HCT116 (cell line): ENCODE measurements around the gene CERS6. TPM values are rescaled to one million over a fixed set of nuclear protein-coding genes. Genes with fewer than 3 reads are reported as not detected.

Source experiments
- ATAC-seq: fragments of 200-7000 bp; cut with Tn5 transposase; 2 replicates; pipeline ENCODE4 v1.9.1; 2020; ENCODE audit warnings: mild to moderate bottlenecking, moderate library complexity
- BruUV-seq: library from RNA; stranded (reverse); fragments of 400-500 nt; replicated peaks from 2 replicates; lab custom pipeline; 2021; lab: Mats Ljungman, UMichigan
- CTCF ChIA-PET: fragments of 300-600 bp; sonication (Branson Sonifier 250); formaldehyde crosslinking; loops from one replicate; lab custom pipeline; 2021; ENCODE audit warnings: antibody characterized with exemption; lab: Charles Lee
- POLR2A ChIA-PET: fragments of 300-600, 350-600 bp; sonication (Branson Sonifier 250); formaldehyde crosslinking; loops from one replicate; lab custom pipeline; 2021; ENCODE audit warnings: antibody characterized with exemption; lab: Charles Lee
- RAD21 ChIA-PET, 2 experiments: fragments of 300-600 bp; sonication (Branson Sonifier 250); formaldehyde crosslinking; loops; one replicate each; lab custom pipeline; 2023; ENCODE audit warnings: low total read pairs in 2 of 2; ENCODE audit not compliant: uncharacterized antibody in 2 of 2, unreplicated experiment in 2 of 2, low non-redundant PET in 1 of 2; lab: Charles Lee
- DNase-seq: peaks from one replicate; pipeline ENCODE4 v3.0.0-alpha.2; 2010; ENCODE audit warnings: low read depth, low spot score
- H2AFZ ChIP-seq: fragments of 200-600 bp; shearing (Covaris generic), sonication (generic); 2 replicates; pipeline ENCODE4 v1.6.1; 2017; ENCODE audit warnings: low read depth, mixed run types, mixed read lengths, antibody characterized with exemption, low read length; ENCODE audit not compliant: poor library complexity, severe bottlenecking
- H3K27ac ChIP-seq: 2 replicates; pipeline ENCODE4 v1.5.1; 2012; ENCODE audit warnings: low read depth, low read length
- H3K27me3 ChIP-seq: fragments of 200-600 bp; sonication (generic); 2 replicates; pipeline ENCODE4 v1.6.1; 2016; ENCODE audit warnings: mixed run types, low read length, mixed read lengths; ENCODE audit not compliant: insufficient read depth
- H3K36me3 ChIP-seq, 2 experiments: fragments of 200-500 bp in 1 of 2; fragments of 200-600 bp in 1 of 2; sonication (Bioruptor generic) in 1 of 2; sonication (generic) in 1 of 2; 2 replicates each; pipeline versions ENCODE4 v1.5.1 to v1.6.1; 2014 to 2016; ENCODE audit warnings: low read length in 2 of 2, inconsistent platforms in 1 of 2, mixed read lengths in 1 of 2, mixed run types in 1 of 2; ENCODE audit not compliant: insufficient read depth in 2 of 2, control insufficient read depth in 1 of 2
- H3K4me1 ChIP-seq, 2 experiments: fragments of 200-600 bp in 1 of 2; sonication (generic) in 1 of 2; 2 replicates each; pipeline versions ENCODE4 v1.5.1 to v1.6.1; 2012 to 2017; ENCODE audit warnings: low read length in 2 of 2, inconsistent platforms in 1 of 2, mild to moderate bottlenecking in 1 of 2, mixed read lengths in 1 of 2, mixed run types in 1 of 2, moderate library complexity in 1 of 2; ENCODE audit not compliant: insufficient read depth in 2 of 2, control insufficient read depth in 1 of 2
- H3K4me2 ChIP-seq: fragments of 200-600 bp; sonication (generic); 2 replicates; pipeline ENCODE4 v1.6.1; 2017; ENCODE audit warnings: mixed run types, low read length, mixed read lengths
- H3K4me3 ChIP-seq, 2 experiments: fragments of 200-600 bp in 1 of 2; sonication (generic) in 1 of 2; replicated peaks in 1 of 2; 2 replicates each; pipeline ENCODE4 v1.5.1; 2011 to 2016; ENCODE audit warnings: low read length in 2 of 2, control low read depth in 1 of 2, low read depth in 1 of 2, mild to moderate bottlenecking in 1 of 2, mixed read lengths in 1 of 2, mixed run types in 1 of 2
- H3K79me2 ChIP-seq: fragments of 200-600 bp; sonication (generic); 2 replicates; pipeline ENCODE4 v1.6.1; 2017; ENCODE audit warnings: mild to moderate bottlenecking, mixed run types, low read length, moderate library complexity, mixed read lengths; ENCODE audit not compliant: insufficient read depth
- H3K9ac ChIP-seq: fragments of 200-600 bp; sonication (generic); 2 replicates; pipeline ENCODE4 v1.6.1; 2016; ENCODE audit warnings: low read length, mixed read lengths
- H3K9me2 ChIP-seq: fragments of 200-600 bp; sonication (generic), shearing (Covaris generic); 2 replicates; pipeline ENCODE4 v1.6.1; 2017; ENCODE audit warnings: mixed run types, mild to moderate bottlenecking, moderate library complexity; ENCODE audit not compliant: insufficient read depth
- H3K9me3 ChIP-seq, 2 experiments: fragments of 200-500 bp in 1 of 2; fragments of 200-600 bp in 1 of 2; sonication (Bioruptor generic) in 1 of 2; sonication (generic) in 1 of 2; 2 replicates each; pipeline ENCODE4 v1.6.1; 2014 to 2017; ENCODE audit warnings: low read length in 2 of 2, mixed read lengths in 2 of 2, inconsistent platforms in 1 of 2, low read depth in 1 of 2, mild to moderate bottlenecking in 1 of 2, mixed run types in 1 of 2, moderate library complexity in 1 of 2; ENCODE audit not compliant: control insufficient read depth in 1 of 2, insufficient read depth in 1 of 2
- H4K20me1 ChIP-seq: fragments of 200-600 bp; sonication (generic), shearing (Covaris generic); 2 replicates; pipeline ENCODE4 v1.6.1; 2017; ENCODE audit warnings: mixed run types, mild to moderate bottlenecking, moderate library complexity; ENCODE audit not compliant: insufficient read depth
- ELF1 ChIP-seq: IDR thresholded peaks from 2 replicates; pipeline ENCODE4 v1.6.1; 2012; ENCODE audit warnings: low read depth, borderline replicate concordance
- EZH2 ChIP-seq: fragments of 200-600 bp; sonication (generic); IDR thresholded peaks from 2 replicates; pipeline ENCODE4 v1.6.1; 2017; ENCODE audit warnings: antibody characterized with exemption, mixed run types
- EZH2phosphoT487 ChIP-seq: fragments of 200-600 bp; IDR thresholded peaks from 2 replicates; pipeline ENCODE4 v1.6.1; 2018; ENCODE audit warnings: antibody characterized with exemption, borderline replicate concordance
- FOSL1 ChIP-seq: IDR thresholded peaks from 2 replicates; pipeline ENCODE4 v1.6.1; 2012; ENCODE audit warnings: low read depth
- JUND ChIP-seq: IDR thresholded peaks from 2 replicates; pipeline ENCODE4 v1.6.1; 2012
- POLR2A ChIP-seq: IDR thresholded peaks from 2 replicates; pipeline ENCODE4 v1.7.0; 2011; ENCODE audit warnings: borderline replicate concordance; ENCODE audit not compliant: insufficient read depth, insufficient read length; ENCODE audit errors: extremely low read depth
- RAD21 ChIP-seq: IDR thresholded peaks from 2 replicates; pipeline ENCODE4 v1.6.1; 2012; ENCODE audit warnings: low read depth, mild to moderate bottlenecking
- REST ChIP-seq: IDR thresholded peaks from 2 replicates; pipeline ENCODE4 v1.6.1; 2012; ENCODE audit warnings: low read depth
- SIN3A ChIP-seq: IDR thresholded peaks from 2 replicates; pipeline ENCODE4 v1.6.1; 2012; ENCODE audit warnings: low read depth
- SP1 ChIP-seq: IDR thresholded peaks from 2 replicates; pipeline ENCODE4 v1.6.1; 2012; ENCODE audit warnings: low read depth
- SRF ChIP-seq: IDR thresholded peaks from 2 replicates; pipeline ENCODE4 v1.6.1; 2012; ENCODE audit warnings: low read depth
- TCF7L2 ChIP-seq: IDR thresholded peaks from 2 replicates; pipeline ENCODE4 v1.7.0; 2011; ENCODE audit warnings: borderline replicate concordance, inconsistent platforms; ENCODE audit not compliant: insufficient read depth, insufficient read length; ENCODE audit errors: extremely low read depth
- ZFX ChIP-seq: fragments of 450-650 bp; IDR thresholded peaks from 2 replicates; pipeline ENCODE4 v1.6.1; 2017
- ZNF274 ChIP-seq: fragments of 200-500 bp; sonication (Bioruptor generic); IDR thresholded peaks from 2 replicates; pipeline ENCODE4 v1.6.1; 2014; ENCODE audit warnings: mild to moderate bottlenecking, low read depth, low read length, inconsistent platforms
- intact Hi-C: fragments of 100-400 bp; cut with micrococcal nuclease; formaldehyde crosslinking; loops from 2 replicates; pipeline ENCODE4 v1.10.0; 2022
- total RNA-seq: library from RNA; stranded (reverse); gene quantifications from one replicate; pipeline ENCODE4 v1.2.1, GENCODE V29; 2021; ENCODE audit not compliant: unreplicated experiment
- TF ChIP-seq, protein P1 (sequence below): IDR thresholded peaks from 2 replicates; pipeline ENCODE4 v1.6.1; 2012
- TF ChIP-seq, protein P2 (sequence below): IDR thresholded peaks from 2 replicates; pipeline ENCODE4 v1.6.1; 2012
- TF ChIP-seq, protein P3 (sequence below), 3 experiments: fragments of 200-600 bp in 1 of 3; sonication (generic) in 1 of 3; IDR thresholded peaks in 2 of 3; conservative IDR thresholded peaks in 1 of 3; 2 replicates each; pipeline ENCODE4 v1.5.1; 2012 to 2017; ENCODE audit warnings: low read depth in 2 of 3, low read length in 2 of 3, antibody characterized with exemption in 1 of 3, borderline replicate concordance in 1 of 3, control low read depth in 1 of 3, mild to moderate bottlenecking in 1 of 3, mixed read lengths in 1 of 3, mixed run types in 1 of 3, moderate library complexity in 1 of 3; ENCODE audit not compliant: insufficient read depth in 1 of 3
- TF ChIP-seq, protein P4 (sequence below): IDR thresholded peaks from 2 replicates; pipeline ENCODE4 v1.6.1; 2011; ENCODE audit warnings: mild to moderate bottlenecking, low read length, moderate library complexity; ENCODE audit not compliant: insufficient replicate concordance; ENCODE audit errors: extremely low read depth

The CERS6 gene
- total RNA-seq, 1 experiment from 2014 or later: 37.0 TPM

- DNase-seq (no peak), ATAC-seq (no peak)
- POLR2A ChIA-PET: no interaction called here
- no peak overlapping the region for H3K4me3 ChIP-seq
- no peak for TF ChIP-seq EZH2
- TF ChIP-seq ZNF274: no peak
- no peak for TF ChIP-seq EZH2phosphoT487
- TF ChIP-seq, protein P1, sequence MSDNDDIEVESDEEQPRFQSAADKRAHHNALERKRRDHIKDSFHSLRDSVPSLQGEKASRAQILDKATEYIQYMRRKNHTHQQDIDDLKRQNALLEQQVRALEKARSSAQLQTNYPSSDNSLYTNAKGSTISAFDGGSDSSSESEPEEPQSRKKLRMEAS: no peak
- TF ChIP-seq RAD21: no peak
- TF ChIP-seq ELF1: no peak
- no peak for TF ChIP-seq ZFX
- TF ChIP-seq SP1: no peak
- TF ChIP-seq SIN3A: no peak
- TF ChIP-seq, protein P2, sequence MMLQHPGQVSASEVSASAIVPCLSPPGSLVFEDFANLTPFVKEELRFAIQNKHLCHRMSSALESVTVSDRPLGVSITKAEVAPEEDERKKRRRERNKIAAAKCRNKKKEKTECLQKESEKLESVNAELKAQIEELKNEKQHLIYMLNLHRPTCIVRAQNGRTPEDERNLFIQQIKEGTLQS: no peak
- TF ChIP-seq FOSL1: no peak
- no peak for TF ChIP-seq SRF
- TF ChIP-seq, protein P3, sequence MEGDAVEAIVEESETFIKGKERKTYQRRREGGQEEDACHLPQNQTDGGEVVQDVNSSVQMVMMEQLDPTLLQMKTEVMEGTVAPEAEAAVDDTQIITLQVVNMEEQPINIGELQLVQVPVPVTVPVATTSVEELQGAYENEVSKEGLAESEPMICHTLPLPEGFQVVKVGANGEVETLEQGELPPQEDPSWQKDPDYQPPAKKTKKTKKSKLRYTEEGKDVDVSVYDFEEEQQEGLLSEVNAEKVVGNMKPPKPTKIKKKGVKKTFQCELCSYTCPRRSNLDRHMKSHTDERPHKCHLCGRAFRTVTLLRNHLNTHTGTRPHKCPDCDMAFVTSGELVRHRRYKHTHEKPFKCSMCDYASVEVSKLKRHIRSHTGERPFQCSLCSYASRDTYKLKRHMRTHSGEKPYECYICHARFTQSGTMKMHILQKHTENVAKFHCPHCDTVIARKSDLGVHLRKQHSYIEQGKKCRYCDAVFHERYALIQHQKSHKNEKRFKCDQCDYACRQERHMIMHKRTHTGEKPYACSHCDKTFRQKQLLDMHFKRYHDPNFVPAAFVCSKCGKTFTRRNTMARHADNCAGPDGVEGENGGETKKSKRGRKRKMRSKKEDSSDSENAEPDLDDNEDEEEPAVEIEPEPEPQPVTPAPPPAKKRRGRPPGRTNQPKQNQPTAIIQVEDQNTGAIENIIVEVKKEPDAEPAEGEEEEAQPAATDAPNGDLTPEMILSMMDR (IDR thresholded peaks at IDR 0.05 in 2 of 3, conservative IDR thresholded peaks at IDR 0.05 in 1 of 3; ENCODE audit: borderline replicate concordance in 1 of 3, insufficient read depth in 1 of 3, low read depth in 2 of 3, low read length in 2 of 3): no peak
- TF ChIP-seq, protein P4, sequence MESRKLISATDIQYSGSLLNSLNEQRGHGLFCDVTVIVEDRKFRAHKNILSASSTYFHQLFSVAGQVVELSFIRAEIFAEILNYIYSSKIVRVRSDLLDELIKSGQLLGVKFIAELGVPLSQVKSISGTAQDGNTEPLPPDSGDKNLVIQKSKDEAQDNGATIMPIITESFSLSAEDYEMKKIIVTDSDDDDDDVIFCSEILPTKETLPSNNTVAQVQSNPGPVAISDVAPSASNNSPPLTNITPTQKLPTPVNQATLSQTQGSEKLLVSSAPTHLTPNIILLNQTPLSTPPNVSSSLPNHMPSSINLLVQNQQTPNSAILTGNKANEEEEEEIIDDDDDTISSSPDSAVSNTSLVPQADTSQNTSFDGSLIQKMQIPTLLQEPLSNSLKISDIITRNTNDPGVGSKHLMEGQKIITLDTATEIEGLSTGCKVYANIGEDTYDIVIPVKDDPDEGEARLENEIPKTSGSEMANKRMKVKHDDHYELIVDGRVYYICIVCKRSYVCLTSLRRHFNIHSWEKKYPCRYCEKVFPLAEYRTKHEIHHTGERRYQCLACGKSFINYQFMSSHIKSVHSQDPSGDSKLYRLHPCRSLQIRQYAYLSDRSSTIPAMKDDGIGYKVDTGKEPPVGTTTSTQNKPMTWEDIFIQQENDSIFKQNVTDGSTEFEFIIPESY: no peak
- TF ChIP-seq JUND: no peak
- no peak for TF ChIP-seq POLR2A
- TF ChIP-seq TCF7L2: no peak
- no peak for TF ChIP-seq REST
- BruUV-seq: no TSS peak
- H3K9ac ChIP-seq: no peak overlapping the region
- no peaks in the 10 kb centered on the region; a peak in 1 of 4 replicates for H3K4me1 ChIP-seq
- H3K36me3 ChIP-seq: no peaks in the 10 kb centered on the region
- RAD21 ChIA-PET: no interaction called here
- H3K9me2 ChIP-seq: no peaks in the 10 kb centered on the region
- no peak overlapping the region for H3K4me2 ChIP-seq
- no peaks in the 10 kb centered on the region for H3K9me3 ChIP-seq
- H3K79me2 ChIP-seq: peaks cover 98% of the 10 kb centered on the region
- H3K27ac ChIP-seq: no peak overlapping the region
- CTCF ChIA-PET: no interaction called here
- intact Hi-C loops: no loop called here
- peaks cover 10% of the 10 kb centered on the region; the same call in 1 of the 2 replicates for H4K20me1 ChIP-seq
- H2AFZ ChIP-seq: no peak overlapping the region
- H3K27me3 ChIP-seq: no peaks in the 10 kb centered on the region
These were observed 9.5 kb downstream of the CERS6 start for GRCh38 chr2:168465594-168465993.
